Gastroesophageal sphincter (tissue), 2 donors: ENCODE data around the gene ZG16B.

ENCODE experiments used
- POLR2A ChIP-seq, 2 donors: fragments of 450-650 bp; IDR thresholded peaks; one replicate each; pipeline ENCODE4 v1.6.1; 2017; ENCODE audit warnings: antibody characterized with exemption in 2 of 2, mild to moderate bottlenecking in 2 of 2, moderate library complexity in 1 of 2
- POLR2AphosphoS5 ChIP-seq: sonication (generic); formaldehyde crosslinking; IDR thresholded peaks from one replicate; pipeline ENCODE4 v1.6.1; 2017; ENCODE audit warnings: antibody characterized with exemption

GRCh38 chr16:2803545-2804195, 26.4 kb upstream of the ZG16B start:
- TF ChIP-seq POLR2A (IDR thresholded peaks at IDR 0.05) (no peak), POLR2AphosphoS5 (no peak)
